HepG2 (cell line): ENCODE results near the gene AGPAT2. TPM values are rescaled to one million over a fixed set of nuclear protein-coding genes. Genes with fewer than 3 reads are reported as not detected.
A peak's percentile ranks its signal among the peaks of the same experiment; 100 is the strongest.

ENCODE experiments used
- CHCHD3 ChIP-seq: sonication (generic); formaldehyde crosslinking; IDR thresholded peaks from 2 replicates; pipeline ENCODE4 v1.8.0; 2022; ENCODE audit warnings: mild to moderate bottlenecking, missing genetic modification reagents, moderate library complexity
- ETV5 ChIP-seq: IDR thresholded peaks from 2 replicates; pipeline ENCODE4 v1.6.1; 2018; ENCODE audit warnings: missing biosample characterization, missing genetic modification reagents, inconsistent platforms, borderline replicate concordance
- HNRNPK ChIP-seq: fragments of 200-400 bp; formaldehyde crosslinking; IDR thresholded peaks from 2 replicates; pipeline ENCODE4 v1.6.1; 2018; ENCODE audit warnings: low read length, low read depth, moderate library complexity, mild to moderate bottlenecking; ENCODE audit not compliant: poor library complexity, severe bottlenecking
- KAT8 ChIP-seq: IDR thresholded peaks from 2 replicates; pipeline ENCODE4 v1.6.1; 2016; ENCODE audit warnings: missing genetic modification reagents, missing compliant biosample characterization
- MAZ ChIP-seq, 2 experiments: sonication (generic) in 1 of 2; formaldehyde crosslinking in 1 of 2; IDR thresholded peaks; 2 replicates each; pipeline versions ENCODE4 v1.5.0 to v1.6.1; 2012 to 2020; ENCODE audit warnings: low read depth in 2 of 2, mild to moderate bottlenecking in 2 of 2, borderline replicate concordance in 1 of 2, improper control_type of control experiment in 1 of 2, low read length in 1 of 2, missing genetic modification reagents in 1 of 2, moderate library complexity in 1 of 2
- MXD4 ChIP-seq: IDR thresholded peaks from 2 replicates; pipeline ENCODE4 v1.6.1; 2016; ENCODE audit warnings: mild to moderate bottlenecking, missing biosample characterization, missing genetic modification reagents
- NFKB2 ChIP-seq: sonication (generic); formaldehyde crosslinking; IDR thresholded peaks from 2 replicates; pipeline ENCODE4 v1.4.0; 2020; ENCODE audit warnings: missing genetic modification reagents, borderline replicate concordance
- NKX3-1 ChIP-seq: sonication (generic); formaldehyde crosslinking; IDR thresholded peaks from 2 replicates; pipeline ENCODE4 v1.5.0; 2020; ENCODE audit warnings: missing genetic modification reagents
- SALL2 ChIP-seq: sonication (generic); formaldehyde crosslinking; IDR thresholded peaks from 2 replicates; pipeline ENCODE4 v1.8.1; 2023; ENCODE audit warnings: mild to moderate bottlenecking, missing genetic modification reagents, inconsistent platforms
- TCF7 ChIP-seq: sonication (generic); IDR thresholded peaks from 2 replicates; pipeline ENCODE4 v1.6.1; 2016; ENCODE audit warnings: antibody characterized with exemption, low read depth
- ZNF274 ChIP-seq: sonication (generic); formaldehyde crosslinking; IDR thresholded peaks from 2 replicates; pipeline ENCODE4 v1.5.1; 2020; ENCODE audit warnings: mild to moderate bottlenecking, missing genetic modification reagents
- ZNF484 ChIP-seq: sonication (generic); formaldehyde crosslinking; IDR thresholded peaks from 2 replicates; pipeline ENCODE4 v1.5.1; 2020; ENCODE audit warnings: mild to moderate bottlenecking, low read depth, missing genetic modification reagents, borderline replicate concordance
- ZNF546 ChIP-seq: sonication (generic); formaldehyde crosslinking; conservative IDR thresholded peaks from 2 replicates; pipeline ENCODE4 v1.8.1; 2023; ENCODE audit warnings: mild to moderate bottlenecking, missing genetic modification reagents
- ZNF557 ChIP-seq: sonication (generic); formaldehyde crosslinking; IDR thresholded peaks from 2 replicates; pipeline ENCODE4 v1.4.0; 2020; ENCODE audit warnings: missing genetic modification reagents
- ZNF788 ChIP-seq: sonication (generic); formaldehyde crosslinking; IDR thresholded peaks from 2 replicates; pipeline ENCODE4 v1.5.0; 2020; ENCODE audit warnings: mild to moderate bottlenecking, missing genetic modification reagents, borderline replicate concordance
- ZNF891 ChIP-seq: sonication (generic); formaldehyde crosslinking; IDR thresholded peaks from 2 replicates; pipeline ENCODE4 v1.5.0; 2020; ENCODE audit warnings: mild to moderate bottlenecking, missing genetic modification reagents
- polyA plus RNA-seq, 8 experiments: library from polyadenylated mRNA; depleted of rRNA in 3 of 8; stranded (reverse) in 7 of 8; unstranded in 1 of 8; fragments of >200 nt; fragmentation: Illumina TruSeq in 4 of 8; extraction: Trizol in 4 of 8; gene quantifications; 2 replicates each; pipeline versions ENCODE4 v1.2.1 to v1.2.3, GENCODE V29; 2011 to 2016; ENCODE audit warnings: low read depth in 4 of 8, missing spikeins in 1 of 8, mixed read lengths in 1 of 8; ENCODE audit not compliant: insufficient read depth in 1 of 8
- total RNA-seq, 5 experiments: library from RNA; depleted of rRNA; stranded (reverse); fragments of >200 nt; fragmentation: Illumina TruSeq; extraction: Trizol; gene quantifications; 2 replicates each; pipeline ENCODE4 v1.2.3, GENCODE V29; 2016; ENCODE audit warnings: low read depth in 1 of 5
- TF ChIP-seq, protein P1 (sequence below): IDR thresholded peaks from 2 replicates; pipeline ENCODE4 v1.6.1; 2018; ENCODE audit warnings: missing genetic modification reagents, mild to moderate bottlenecking, missing compliant biosample characterization
- TF ChIP-seq, protein P2 (sequence below): IDR thresholded peaks from 2 replicates; pipeline ENCODE4 v1.6.1; 2016; ENCODE audit warnings: missing compliant biosample characterization, missing genetic modification reagents, borderline replicate concordance
- TF ChIP-seq, protein P3 (sequence below): sonication (generic); formaldehyde crosslinking; conservative IDR thresholded peaks from 2 replicates; pipeline ENCODE4 v1.4.0; 2020; ENCODE audit warnings: missing genetic modification reagents
- TF ChIP-seq, protein P4 (sequence below): sonication (generic); formaldehyde crosslinking; IDR thresholded peaks from 2 replicates; pipeline ENCODE4 v1.9.0; 2022; ENCODE audit warnings: missing genetic modification reagents, mild to moderate bottlenecking, borderline replicate concordance
- TF ChIP-seq, protein P5 (sequence below): sonication (generic); formaldehyde crosslinking; IDR thresholded peaks from 2 replicates; pipeline ENCODE4 v1.5.1; 2020; ENCODE audit warnings: mild to moderate bottlenecking, missing genetic modification reagents, borderline replicate concordance
- TF ChIP-seq, protein P6 (sequence below): sonication (generic); formaldehyde crosslinking; IDR thresholded peaks from 2 replicates; pipeline ENCODE4 v1.4.0; 2020; ENCODE audit warnings: mild to moderate bottlenecking, missing genetic modification reagents

The AGPAT2 gene
- total and polyA plus RNA-seq, 2 of the 13 experiments (the other 11 are each of a cell fraction or from before 2014, with no cell fraction given): 3.9 to 25.8 TPM

DNA sequence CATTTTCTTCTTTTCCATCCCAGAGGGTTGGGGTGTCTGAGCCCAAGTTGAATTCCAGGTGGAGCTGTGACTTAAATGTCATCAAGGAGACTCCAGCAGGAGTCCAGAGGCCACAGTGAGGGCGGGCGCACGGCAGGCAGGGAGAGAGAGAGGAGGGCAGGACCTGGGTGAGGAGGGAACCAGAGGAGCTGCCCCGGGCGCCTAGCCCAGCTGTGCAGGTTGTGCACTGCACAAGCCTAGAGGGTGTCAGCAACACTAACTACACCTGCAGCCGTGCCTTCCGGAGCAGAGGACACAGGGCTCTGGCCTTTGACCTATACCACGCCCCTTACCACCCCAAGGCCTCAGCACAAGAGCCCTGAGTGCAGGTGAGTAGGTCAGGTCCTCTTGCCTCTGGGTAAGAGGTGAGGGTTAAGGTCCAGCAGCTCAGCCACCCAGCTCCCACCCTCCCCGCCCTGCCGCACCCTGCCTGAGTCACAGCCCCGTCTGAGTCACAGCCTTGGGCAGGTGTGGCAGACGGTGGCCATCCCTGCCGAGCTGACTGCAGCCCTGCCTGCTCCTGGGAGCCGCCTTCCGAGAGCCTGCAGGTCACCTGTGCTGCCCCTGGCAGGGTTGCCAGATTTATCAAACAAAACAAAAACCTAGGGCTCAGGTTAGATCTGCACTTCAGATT, 6.4 kb upstream of the AGPAT2 start (continued):
- TF ChIP-seq ETV5 (CRISPR knock-in tag) (peak; percentile 93), MXD4 (CRISPR knock-in tag) (0 out of 2 replicates have a peak, but pooled peaks have one; percentile 28), TCF7 (no peak), ZNF891 (CRISPR knock-in tag) (no peak), NKX3-1 (CRISPR knock-in tag) (no peak), NFKB2 (CRISPR knock-in tag) (no peak), MAZ (IDR thresholded peaks at IDR 0.05; ENCODE audit: borderline replicate concordance, low read depth, low read length) (no peak), MAZ (CRISPR knock-in tag; IDR thresholded peaks at IDR 0.05; ENCODE audit: low read depth) (peak; percentile 22; the same call in 1 of the 2 replicates), CHCHD3 (CRISPR knock-in tag) (no peak), KAT8 (CRISPR knock-in tag) (no peak), ZNF788 (CRISPR knock-in tag) (peak; percentile 91; the same call in 1 of the 2 replicates), SALL2 (no peak), ZNF484 (CRISPR knock-in tag) (no peak), ZNF557 (CRISPR knock-in tag) (no peak), ZNF274 (CRISPR knock-in tag) (no peak), HNRNPK (no peak), ZNF546 (CRISPR knock-in tag) (no peak)
- TF ChIP-seq, protein P1, sequence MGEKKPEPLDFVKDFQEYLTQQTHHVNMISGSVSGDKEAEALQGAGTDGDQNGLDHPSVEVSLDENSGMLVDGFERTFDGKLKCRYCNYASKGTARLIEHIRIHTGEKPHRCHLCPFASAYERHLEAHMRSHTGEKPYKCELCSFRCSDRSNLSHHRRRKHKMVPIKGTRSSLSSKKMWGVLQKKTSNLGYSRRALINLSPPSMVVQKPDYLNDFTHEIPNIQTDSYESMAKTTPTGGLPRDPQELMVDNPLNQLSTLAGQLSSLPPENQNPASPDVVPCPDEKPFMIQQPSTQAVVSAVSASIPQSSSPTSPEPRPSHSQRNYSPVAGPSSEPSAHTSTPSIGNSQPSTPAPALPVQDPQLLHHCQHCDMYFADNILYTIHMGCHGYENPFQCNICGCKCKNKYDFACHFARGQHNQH (CRISPR knock-in tag): peak; percentile 73
- TF ChIP-seq, protein P2, sequence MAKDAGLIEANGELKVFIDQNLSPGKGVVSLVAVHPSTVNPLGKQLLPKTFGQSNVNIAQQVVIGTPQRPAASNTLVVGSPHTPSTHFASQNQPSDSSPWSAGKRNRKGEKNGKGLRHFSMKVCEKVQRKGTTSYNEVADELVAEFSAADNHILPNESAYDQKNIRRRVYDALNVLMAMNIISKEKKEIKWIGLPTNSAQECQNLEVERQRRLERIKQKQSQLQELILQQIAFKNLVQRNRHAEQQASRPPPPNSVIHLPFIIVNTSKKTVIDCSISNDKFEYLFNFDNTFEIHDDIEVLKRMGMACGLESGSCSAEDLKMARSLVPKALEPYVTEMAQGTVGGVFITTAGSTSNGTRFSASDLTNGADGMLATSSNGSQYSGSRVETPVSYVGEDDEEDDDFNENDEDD (CRISPR knock-in tag): peak; percentile 37; the same call in 1 of the 2 replicates
- TF ChIP-seq, protein P3, sequence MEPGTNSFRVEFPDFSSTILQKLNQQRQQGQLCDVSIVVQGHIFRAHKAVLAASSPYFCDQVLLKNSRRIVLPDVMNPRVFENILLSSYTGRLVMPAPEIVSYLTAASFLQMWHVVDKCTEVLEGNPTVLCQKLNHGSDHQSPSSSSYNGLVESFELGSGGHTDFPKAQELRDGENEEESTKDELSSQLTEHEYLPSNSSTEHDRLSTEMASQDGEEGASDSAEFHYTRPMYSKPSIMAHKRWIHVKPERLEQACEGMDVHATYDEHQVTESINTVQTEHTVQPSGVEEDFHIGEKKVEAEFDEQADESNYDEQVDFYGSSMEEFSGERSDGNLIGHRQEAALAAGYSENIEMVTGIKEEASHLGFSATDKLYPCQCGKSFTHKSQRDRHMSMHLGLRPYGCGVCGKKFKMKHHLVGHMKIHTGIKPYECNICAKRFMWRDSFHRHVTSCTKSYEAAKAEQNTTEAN (CRISPR knock-in tag): peak; percentile 86
- TF ChIP-seq, protein P4, sequence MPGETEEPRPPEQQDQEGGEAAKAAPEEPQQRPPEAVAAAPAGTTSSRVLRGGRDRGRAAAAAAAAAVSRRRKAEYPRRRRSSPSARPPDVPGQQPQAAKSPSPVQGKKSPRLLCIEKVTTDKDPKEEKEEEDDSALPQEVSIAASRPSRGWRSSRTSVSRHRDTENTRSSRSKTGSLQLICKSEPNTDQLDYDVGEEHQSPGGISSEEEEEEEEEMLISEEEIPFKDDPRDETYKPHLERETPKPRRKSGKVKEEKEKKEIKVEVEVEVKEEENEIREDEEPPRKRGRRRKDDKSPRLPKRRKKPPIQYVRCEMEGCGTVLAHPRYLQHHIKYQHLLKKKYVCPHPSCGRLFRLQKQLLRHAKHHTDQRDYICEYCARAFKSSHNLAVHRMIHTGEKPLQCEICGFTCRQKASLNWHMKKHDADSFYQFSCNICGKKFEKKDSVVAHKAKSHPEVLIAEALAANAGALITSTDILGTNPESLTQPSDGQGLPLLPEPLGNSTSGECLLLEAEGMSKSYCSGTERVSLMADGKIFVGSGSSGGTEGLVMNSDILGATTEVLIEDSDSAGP: no peak
- TF ChIP-seq, protein P5, sequence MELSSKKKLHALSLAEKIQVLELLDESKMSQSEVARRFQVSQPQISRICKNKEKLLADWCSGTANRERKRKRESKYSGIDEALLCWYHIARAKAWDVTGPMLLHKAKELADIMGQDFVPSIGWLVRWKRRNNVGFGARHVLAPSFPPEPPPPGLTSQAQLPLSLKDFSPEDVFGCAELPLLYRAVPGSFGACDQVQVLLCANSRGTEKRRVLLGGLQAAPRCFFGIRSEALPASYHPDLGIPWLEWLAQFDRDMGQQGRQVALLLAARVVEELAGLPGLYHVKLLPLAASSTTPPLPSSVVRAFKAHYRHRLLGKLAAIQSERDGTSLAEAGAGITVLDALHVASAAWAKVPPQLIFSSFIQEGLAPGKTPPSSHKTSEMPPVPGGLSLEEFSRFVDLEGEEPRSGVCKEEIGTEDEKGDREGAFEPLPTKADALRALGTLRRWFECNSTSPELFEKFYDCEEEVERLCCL: no peak
- TF ChIP-seq, protein P6, sequence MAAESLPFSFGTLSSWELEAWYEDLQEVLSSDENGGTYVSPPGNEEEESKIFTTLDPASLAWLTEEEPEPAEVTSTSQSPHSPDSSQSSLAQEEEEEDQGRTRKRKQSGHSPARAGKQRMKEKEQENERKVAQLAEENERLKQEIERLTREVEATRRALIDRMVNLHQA (CRISPR knock-in tag): no peak
